Hepatocyte (in vitro differentiated cells): ENCODE measurements around the gene POLR2A. TPM values are rescaled to one million over a fixed set of nuclear protein-coding genes. Genes with fewer than 3 reads are reported as not detected.

Experiments
- DNase-seq: peaks from one replicate; pipeline ENCODE4 v3.0.0-alpha.2; 2016; ENCODE audit warnings: low spot score
- H2AFZ ChIP-seq: fragments of 200-600 bp; sonication (generic); 2 replicates; pipeline ENCODE4 v1.6.0; 2016; ENCODE audit warnings: antibody characterized with exemption, mild to moderate bottlenecking
- H3K27ac ChIP-seq: fragments of 200-600 bp; sonication (generic); 2 replicates; pipeline ENCODE4 v1.5.1; 2016; ENCODE audit warnings: mild to moderate bottlenecking
- H3K27me3 ChIP-seq: fragments of 200-600 bp; sonication (generic); 2 replicates; pipeline ENCODE4 v1.6.1; 2016
- H3K36me3 ChIP-seq: fragments of 200-600 bp; sonication (generic); replicated peaks from 2 replicates; pipeline ENCODE4 v1.5.1; 2016; ENCODE audit warnings: low read depth; ENCODE audit not compliant: insufficient read depth
- H3K4me1 ChIP-seq: fragments of 200-600 bp; sonication (generic); 2 replicates; pipeline ENCODE4 v1.5.1; 2016; ENCODE audit warnings: mild to moderate bottlenecking, moderate library complexity; ENCODE audit not compliant: insufficient read depth
- H3K4me2 ChIP-seq: fragments of 200-600 bp; sonication (generic); 2 replicates; pipeline ENCODE4 v1.6.0; 2016
- H3K4me3 ChIP-seq: fragments of 200-600 bp; sonication (generic); 2 replicates; pipeline ENCODE4 v1.5.1; 2016; ENCODE audit warnings: mild to moderate bottlenecking
- H3K79me2 ChIP-seq: fragments of 200-600 bp; sonication (generic); 2 replicates; pipeline ENCODE4 v1.6.0; 2017; ENCODE audit warnings: mild to moderate bottlenecking
- H3K9me2 ChIP-seq: fragments of 200-600 bp; sonication (generic); replicated peaks from 2 replicates; pipeline ENCODE4 v1.6.0; 2017; ENCODE audit warnings: mild to moderate bottlenecking; ENCODE audit not compliant: insufficient read depth
- H3K9me3 ChIP-seq: fragments of 200-600 bp; sonication (generic); 2 replicates; pipeline ENCODE4 v1.5.1; 2016; ENCODE audit warnings: low read depth, mild to moderate bottlenecking
- H4K20me1 ChIP-seq: fragments of 200-600 bp; sonication (generic); 2 replicates; pipeline ENCODE4 v1.6.0; 2016; ENCODE audit warnings: mild to moderate bottlenecking; ENCODE audit not compliant: insufficient read depth, poor library complexity, severe bottlenecking
- CTCF ChIP-seq: fragments of 200-600 bp; sonication (generic); IDR thresholded peaks from 2 replicates; pipeline ENCODE4 v1.5.1; 2016; ENCODE audit warnings: antibody characterized with exemption, mild to moderate bottlenecking; ENCODE audit not compliant: poor library complexity
- EZH2 ChIP-seq: fragments of 200-600 bp; sonication (generic); IDR thresholded peaks from 2 replicates; pipeline ENCODE4 v1.6.1; 2016; ENCODE audit warnings: antibody characterized with exemption, mild to moderate bottlenecking, borderline replicate concordance
- EZH2phosphoT487 ChIP-seq: fragments of 200-600 bp; sonication (generic); IDR thresholded peaks from one replicate; pipeline ENCODE4 v1.6.1; 2018; ENCODE audit warnings: antibody characterized with exemption, mild to moderate bottlenecking, low read depth, moderate library complexity; ENCODE audit not compliant: unreplicated experiment, severe bottlenecking
- WGBS: methylation state at CpG from one replicate; pipeline ENCODE4 v1.1.6; 2016; ENCODE audit warnings: low lambda C conversion rate; ENCODE audit errors: missing lambda C conversion rate; 5-methylcytosine and 5-hydroxymethylcytosine counted together
- polyA plus RNA-seq: library from polyadenylated mRNA; unstranded; fragments of >200 nt; fragmentation: Nextera tagmentation; extraction: Ambion mirVana; gene quantifications from 2 replicates; pipeline ENCODE4 v1.2.1, GENCODE V29; 2016
- total RNA-seq: library from RNA; depleted of rRNA; stranded (reverse); fragments of >200 nt; gene quantifications from 2 replicates; pipeline ENCODE4 v1.2.3, GENCODE V29; 2014

Gene POLR2A
- total and polyA plus RNA-seq, 2 experiments from 2014 or later = 74.5 to 96.3 TPM

GRCh38 chr17:7463372-7463846 is 20.8 kb upstream of the POLR2A start:
- Histone ChIP-seq H3K9me2 (no peaks in the 10 kb centered on the region), H3K9me3 (no peaks in the 10 kb centered on the region), H3K4me3 (no peak overlapping the region), H3K36me3 (no peaks in the 10 kb centered on the region), H4K20me1 (peaks cover 18% of the 10 kb centered on the region), H3K27ac (no peak overlapping the region), H2AFZ (no peak overlapping the region), H3K79me2 (peaks cover 23% of the 10 kb centered on the region), H3K4me1 (no peaks in the 10 kb centered on the region), H3K27me3 (no peaks in the 10 kb centered on the region), H3K4me2 (no peak overlapping the region)
- TF ChIP-seq CTCF = no peak
- TF ChIP-seq EZH2phosphoT487 = no peak
- TF ChIP-seq EZH2 = no peak
- WGBS = 97% methylated on average over 7 of the region's 14 CpGs
- no peak for DNase-seq

- no peak for TF ChIP-seq CTCF
- Histone ChIP-seq H3K27ac (no peak overlapping the region), H3K9me3 (no peaks in the 10 kb centered on the region), H3K36me3 (no peaks in the 10 kb centered on the region), H3K27me3 (no peaks in the 10 kb centered on the region), H3K4me3 (no peak overlapping the region), H3K79me2 (peaks cover 30% of the 10 kb centered on the region), H3K4me1 (no peaks in the 10 kb centered on the region), H3K4me2 (no peak overlapping the region), H2AFZ (no peak overlapping the region), H3K9me2 (no peaks in the 10 kb centered on the region), H4K20me1 (peaks cover 25% of the 10 kb centered on the region)
- DNase-seq = no peak
- WGBS = 94% methylated on average over 9 of the region's 9 CpGs
These were observed 20.1 kb upstream of the POLR2A start for GRCh38 chr17:7464081-7464480.

- H3K79me2 ChIP-seq = peaks cover 46% of the 10 kb centered on the region
- no peak overlapping the region for H2AFZ ChIP-seq
- no peaks in the 10 kb centered on the region for H3K36me3 ChIP-seq
- H3K27ac ChIP-seq = no peak overlapping the region
- H3K4me1 ChIP-seq = no peaks in the 10 kb centered on the region
- no peak for TF ChIP-seq CTCF
- TF ChIP-seq EZH2 = no peak
- TF ChIP-seq EZH2phosphoT487 = no peak
- no peak overlapping the region for H3K4me2 ChIP-seq
- no peaks in the 10 kb centered on the region for H3K27me3 ChIP-seq
- no peak overlapping the region for H3K4me3 ChIP-seq
- DNase-seq = no peak
- H3K9me3 ChIP-seq = no peaks in the 10 kb centered on the region
- H4K20me1 ChIP-seq = peaks cover 42% of the 10 kb centered on the region
- no peaks in the 10 kb centered on the region for H3K9me2 ChIP-seq
- 98% methylated on average over 28 of the region's 33 CpGs for WGBS
These were observed 18.4 kb upstream of the POLR2A start for GRCh38 chr17:7465597-7466275.

- H3K4me2 ChIP-seq = no peak overlapping the region
- peaks cover 52% of the 10 kb centered on the region for H3K79me2 ChIP-seq
- no peaks in the 10 kb centered on the region for H3K9me3 ChIP-seq
- H3K27me3 ChIP-seq = no peaks in the 10 kb centered on the region
- TF ChIP-seq CTCF (no peak), EZH2phosphoT487 (no peak), EZH2 (no peak)
- DNase-seq = no peak
- H4K20me1 ChIP-seq = peaks cover 47% of the 10 kb centered on the region
- H3K36me3 ChIP-seq = no peaks in the 10 kb centered on the region
- H2AFZ ChIP-seq = no peak overlapping the region
- H3K4me1 ChIP-seq = no peaks in the 10 kb centered on the region
- H3K4me3 ChIP-seq = no peak overlapping the region
- no peak overlapping the region for H3K27ac ChIP-seq
- H3K9me2 ChIP-seq = no peaks in the 10 kb centered on the region
- WGBS = 98% methylated on average over 7 of the region's 9 CpGs
These were observed 17.9 kb upstream of the POLR2A start for GRCh38 chr17:7466318-7466638.
